Liver (tissue), 3 donors: ENCODE data around the gene PAK1.

Experiments
- CTCF ChIP-seq: fragments of 150-350 bp; IDR thresholded peaks from 2 replicates; pipeline ENCODE4 v1.5.1; 2017; ENCODE audit warnings: improper control_type of control experiment, low read depth, low read length; ENCODE audit not compliant: missing input control
- MAX ChIP-seq: IDR thresholded peaks from 2 replicates; pipeline ENCODE4 v1.6.1; 2016; ENCODE audit warnings: antibody characterized with exemption
- SP1 ChIP-seq: IDR thresholded peaks from 2 replicates; pipeline ENCODE4 v1.6.1; 2018; ENCODE audit warnings: antibody characterized with exemption, mild to moderate bottlenecking
- donor health status: healthy.
- donor health status: healthy.

- no peak for TF ChIP-seq MAX
- no peak for TF ChIP-seq CTCF
- no peak for TF ChIP-seq SP1
These were observed 6.0 kb upstream of the PAK1 start for GRCh38 chr11:77479746-77480352.
